ENCODE data around the gene PLP1.

Gene PLP1

GRCh38 chrX:103831803-103832544 is 55.3 kb downstream of the PLP1 start, which contains the start of gene RAB9B:
TSS of gene RAB9B (minus strand) at chrX:103832257. CDS start at chrX:103825784, 6,473 bp downstream.
- DNase-seq = peak; percentile 44 to 82

- DNase-seq = no peak
Measured at GRCh38 chrX:103839404-103839803, 62.8 kb downstream of the PLP1 start.
